T-cell (primary cell): ENCODE measurements around the gene B4GAT1. TPM values are rescaled to one million over a fixed set of nuclear protein-coding genes. Genes with fewer than 3 reads are reported as not detected.
"Not testable (repeated sequence)": the region's sequence is repeated elsewhere in the genome, so short reads cannot be mapped to it uniquely, and the experiment has no call there.

Experiments used
- ATAC-seq, 4 experiments: fragments of 200-7000 bp in 3 of 4; fragments of 150-1000 bp in 1 of 4; cut with Tn5 transposase; replicated peaks in 1 of 4; 1 replicate in 3 of 4; 2 replicates in 1 of 4; pipeline ENCODE4 v1.10.0; 2021; ENCODE audit warnings: moderate library complexity in 3 of 4, mild to moderate bottlenecking in 2 of 4, moderate number of reproducible peaks in 1 of 4
- CTCF ChIA-PET, 2 donors: fragments of 300-600 bp; sonication (Branson Sonifier 250); formaldehyde crosslinking; loops; one replicate each; lab custom pipeline; 2022; ENCODE audit warnings: antibody characterized with exemption in 2 of 2; lab: Charles Lee
- POLR2A ChIA-PET, 2 donors: fragments of 300-600 bp; sonication (Branson Sonifier 250); formaldehyde crosslinking; loops; one replicate each; lab custom pipeline; 2022; ENCODE audit warnings: antibody characterized with exemption in 2 of 2; lab: Charles Lee
- DNase-seq, 35 experiments: peaks; one replicate each; pipeline versions ENCODE4 v3.0.0 to v3.0.0-alpha.2; 2013 to 2023
- H3K27ac ChIP-seq: one replicate; pipeline ENCODE4 v1.5.1; 2013; ENCODE audit warnings: low read length
- H3K27me3 ChIP-seq, 2 experiments: replicated peaks in 1 of 2; 1 replicate in 1 of 2; 2 replicates in 1 of 2; pipeline versions ENCODE4 v1.6.1 to v1.7.0; 2013; ENCODE audit warnings: low read length in 1 of 2, mixed read lengths in 1 of 2; ENCODE audit not compliant: control insufficient read depth in 2 of 2, insufficient read depth in 2 of 2; ENCODE audit errors: extremely low read depth in 1 of 2
- H3K36me3 ChIP-seq, 2 donors: 1 replicate in 1 of 2; 2 replicates in 1 of 2; pipeline versions ENCODE4 v1.6.1 to v1.7.0; 2013; ENCODE audit warnings: low read length in 1 of 2; ENCODE audit not compliant: control insufficient read depth in 2 of 2, insufficient read depth in 1 of 2; ENCODE audit errors: extremely low read depth in 1 of 2
- H3K4me1 ChIP-seq, 2 experiments: 1 replicate in 1 of 2; 2 replicates in 1 of 2; pipeline versions ENCODE4 v1.6.1 to v1.7.0; 2013; ENCODE audit warnings: low read length in 2 of 2, mixed read lengths in 1 of 2; ENCODE audit not compliant: insufficient read depth in 2 of 2, control insufficient read depth in 1 of 2; ENCODE audit errors: extremely low read depth in 1 of 2
- H3K4me3 ChIP-seq, 2 donors: 1 replicate in 1 of 2; 2 replicates in 1 of 2; pipeline versions ENCODE4 v1.5.1 to v1.7.0; 2013; ENCODE audit warnings: mild to moderate bottlenecking in 2 of 2, low read length in 1 of 2, moderate library complexity in 1 of 2; ENCODE audit not compliant: control insufficient read depth in 1 of 2; ENCODE audit errors: extremely low read depth in 1 of 2
- H3K9me3 ChIP-seq: 2 replicates; pipeline ENCODE4 v1.7.0; 2013
- H3K27ac Mint-ChIP-seq, 2 donors: one replicate each; pipeline ENCODE4 v1.8.0; 2020 to 2021; ENCODE audit warnings: mild to moderate bottlenecking in 2 of 2, mixed read lengths in 2 of 2
- H3K27me3 Mint-ChIP-seq, 2 donors: one replicate each; pipeline ENCODE4 v1.8.0; 2021 to 2022; ENCODE audit warnings: mixed read lengths in 2 of 2
- H3K36me3 Mint-ChIP-seq: one replicate; pipeline ENCODE4 v1.8.0; 2021; ENCODE audit warnings: mixed read lengths
- H3K4me1 Mint-ChIP-seq, 3 donors: one replicate each; pipeline ENCODE4 v1.8.0; 2020 to 2022; ENCODE audit warnings: mixed read lengths in 3 of 3, mild to moderate bottlenecking in 1 of 3
- H3K4me3 Mint-ChIP-seq, 3 donors: one replicate each; pipeline ENCODE4 v1.8.0; 2020 to 2022; ENCODE audit warnings: mild to moderate bottlenecking in 3 of 3, mixed read lengths in 3 of 3, moderate library complexity in 3 of 3
- H3K9me3 Mint-ChIP-seq, 3 donors: one replicate each; pipeline ENCODE4 v1.8.0; 2020 to 2022; ENCODE audit warnings: mixed read lengths in 3 of 3
- WGBS: methylation state at CpG from one replicate; pipeline ENCODE4 v1.1.5; 2013; ENCODE audit warnings: missing lambda C conversion rate; ENCODE audit not compliant: insufficient coverage; 5-methylcytosine and 5-hydroxymethylcytosine counted together
- total RNA-seq, 35 experiments: library from RNA in 6 of 35; stranded (reverse) in 6 of 35; fragments of 120-200 nt in 1 of 35; gene quantifications; one replicate each; pipeline versions ENCODE4 v1.2.1 to v1.2.4 and lab custom pipeline; 2013 to 2026

B4GAT1 gene
- total RNA-seq, 5 donors from 2014 or later (not counting 1 experiment from before 2014, with no cell fraction given): 4.0 to 9.2 (median 7.9) TPM

GRCh38 chr11:66320748-66321147 is 26.7 kb downstream of the B4GAT1 start:
- not testable (repeated sequence) for H3K4me3 Mint-ChIP-seq, H3K27me3 ChIP-seq
- peaks cover 55 to 68% (median 55%) of the 10 kb centered on the region in 3 donors for H3K4me1 Mint-ChIP-seq

GRCh38 chr11:66320289-66320688 is 27.1 kb downstream of the B4GAT1 start:
- WGBS: no CpG with 5 or more reads among the region's 2 CpGs
- H3K27ac ChIP-seq, CTCF ChIA-PET, H3K27me3 ChIP-seq, ATAC-seq, H3K27me3 Mint-ChIP-seq, H3K4me3 ChIP-seq, H3K9me3 ChIP-seq, H3K36me3 Mint-ChIP-seq, POLR2A ChIA-PET, H3K9me3 Mint-ChIP-seq, DNase-seq, H3K36me3 ChIP-seq: not testable (repeated sequence)
- Mint-ChIP-seq H3K4me3 (peak overlapping the region in 1 of 3 donors; percentile 80), H3K27ac (peak overlapping the region; percentile 60 to 81), H3K4me1 (peaks cover 55 to 68% (median 56%) of the 10 kb centered on the region in 3 donors)
- H3K4me1 ChIP-seq: peaks cover 26 to 66% of the 10 kb centered on the region in 2 experiments

More at GRCh38 chr11:66320748-66321147, 26.7 kb downstream of the B4GAT1 start:
- WGBS: no CpG with 5 or more reads among the region's 6 CpGs
- ATAC-seq, H3K36me3 ChIP-seq, H3K27me3 Mint-ChIP-seq, H3K4me3 ChIP-seq, H3K9me3 ChIP-seq, DNase-seq, H3K9me3 Mint-ChIP-seq, H3K27ac ChIP-seq, POLR2A ChIA-PET, H3K36me3 Mint-ChIP-seq, CTCF ChIA-PET: not testable (repeated sequence)
- peak overlapping the region in 1 of 2 donors; percentile 28 for H3K27ac Mint-ChIP-seq
- H3K4me1 ChIP-seq: peaks cover 31 to 67% of the 10 kb centered on the region in 2 experiments

DNA sequence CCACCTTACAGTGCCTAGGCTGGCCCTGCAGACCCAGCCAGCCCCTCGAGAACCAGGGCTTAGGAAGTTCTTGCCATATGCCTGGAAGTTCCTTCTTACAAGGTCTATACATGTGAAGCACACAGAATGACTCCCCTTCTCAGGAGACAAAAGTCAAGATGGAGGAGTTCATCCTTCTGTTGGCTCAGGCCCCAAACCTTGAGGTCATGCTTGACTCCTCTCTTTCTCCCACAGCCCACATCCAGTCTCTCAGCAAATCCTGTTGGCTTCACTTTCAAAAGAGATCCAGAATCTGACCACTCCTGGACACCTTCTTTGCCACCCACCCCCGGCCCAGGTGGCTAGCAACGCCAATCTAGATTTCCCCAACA is 28.8 kb downstream of the B4GAT1 start:
- Histone ChIP-seq H3K36me3 (no peaks in the 10 kb centered on the region), H3K27me3 (peaks cover 0 to 14% of the 10 kb centered on the region in 2 experiments), H3K4me3 (peak overlapping the region; percentile 4 to 44), H3K27ac (peak overlapping the region; percentile 94), H3K9me3 (no peaks in the 10 kb centered on the region), H3K4me1 (peaks cover 32 to 73% of the 10 kb centered on the region in 2 experiments)
- ChIA-PET POLR2A (interaction anchor here in 1 of 2 donors (1.9 kb wide), 1 partner anchor 26 kb away, joined by 4 read pairs; no protein-coding TSS in a partner anchor), CTCF (interaction anchor here in 1 of 2 donors (0.6 kb wide), 1 partner anchor 341 kb away, joined by 3 read pairs; no protein-coding TSS in a partner anchor)
- Mint-ChIP-seq H3K36me3 (no peaks in the 10 kb centered on the region), H3K9me3 (peaks cover 0 to 4% (median 0%) of the 10 kb centered on the region in 3 donors), H3K4me1 (peaks cover 62 to 78% (median 65%) of the 10 kb centered on the region in 3 donors), H3K27me3 (peaks cover 0 to 2% of the 10 kb centered on the region in 2 donors), H3K4me3 (peak overlapping the region in 2 of 3 donors; percentile 68 to 80), H3K27ac (peak overlapping the region; percentile 93 to 97)
- DNase-seq (no peak), ATAC-seq (no peak)
- 22% methylated on average over 1 of the region's 3 CpGs for WGBS

GRCh38 chr11:66317723-66318599 is 29.5 kb downstream of the B4GAT1 start:
- CTCF ChIA-PET: interaction anchor here (0.6 to 0.8 kb wide), 3 partner anchors 27 to 342 kb away, joined by 3 to 9 read pairs (median 3); partner anchors contain the start of gene BRMS1 (in 1 of the 2)
- Mint-ChIP-seq H3K4me3 (peak overlapping the region; percentile 67 to 80 (median 68)), H3K27ac (peak overlapping the region; percentile 93 to 97), H3K27me3 (peaks cover 0 to 2% of the 10 kb centered on the region in 2 donors), H3K9me3 (peaks cover 0 to 4% (median 0%) of the 10 kb centered on the region in 3 donors), H3K36me3 (no peaks in the 10 kb centered on the region), H3K4me1 (peaks cover 64 to 73% (median 64%) of the 10 kb centered on the region in 3 donors)
- Histone ChIP-seq H3K4me3 (peak overlapping the region; percentile 26 to 44), H3K27me3 (peaks cover 0 to 14% of the 10 kb centered on the region in 2 experiments), H3K4me1 (peaks cover 32 to 78% of the 10 kb centered on the region in 2 experiments), H3K27ac (peak overlapping the region; percentile 94), H3K36me3 (no peaks in the 10 kb centered on the region), H3K9me3 (no peaks in the 10 kb centered on the region)
- 27% methylated on average over 11 of the region's 16 CpGs for WGBS
- ATAC-seq: peak; percentile 80 to 88 (median 81)
- peak; percentile 52 to 97 (median 90) for DNase-seq
- POLR2A ChIA-PET: interaction anchor here (0.5 to 1.9 kb wide), 3 partner anchors 26 to 105 kb away, joined by 4 to 11 read pairs (median 7); no protein-coding TSS in a partner anchor

DNA sequence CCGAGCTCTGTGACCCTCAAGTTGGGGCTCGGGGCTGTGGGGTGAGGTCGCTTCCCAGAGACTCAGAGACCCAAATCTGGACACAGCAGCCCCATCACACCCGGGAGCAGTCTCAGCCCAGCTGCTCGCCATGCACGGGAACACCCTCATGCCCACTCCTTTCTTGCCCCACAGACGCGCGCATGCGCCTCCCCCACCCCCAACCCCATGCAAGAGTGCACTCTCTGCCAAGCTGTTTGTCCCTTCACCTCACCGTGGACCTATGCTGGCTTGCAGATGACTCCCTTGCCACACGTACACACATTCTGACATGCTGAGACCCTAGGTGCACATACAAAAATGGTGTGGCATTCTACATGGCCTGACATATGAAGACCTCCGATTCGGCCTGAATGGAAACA is 30.1 kb downstream of the B4GAT1 start:
- 28% methylated on average over 14 of the region's 14 CpGs for WGBS
- Histone ChIP-seq H3K27me3 (peaks cover 0 to 14% of the 10 kb centered on the region in 2 experiments), H3K36me3 (no peaks in the 10 kb centered on the region), H3K4me3 (peak overlapping the region; percentile 26 to 42), H3K27ac (peak overlapping the region; percentile 94), H3K4me1 (peaks cover 32 to 78% of the 10 kb centered on the region in 2 experiments), H3K9me3 (no peaks in the 10 kb centered on the region)
- H3K27ac Mint-ChIP-seq: peak overlapping the region; percentile 93 to 97
- DNase-seq: peak in 34 of 35 experiments; percentile 24 to 73 (median 51)
- ChIA-PET CTCF (interaction anchor here (0.6 to 0.8 kb wide), 2 partner anchors 28 to 53 kb away, joined by 3 to 9 read pairs; partner anchors contain the start of gene BRMS1 (in 1 of the 2)), POLR2A (interaction anchor here (0.6 to 1.9 kb wide), 3 partner anchors 27 to 106 kb away, joined by 4 to 7 read pairs (median 4); partner anchors contain the start of gene YIF1A (in 1 of the 2))
- H3K9me3 Mint-ChIP-seq: peaks cover 0 to 4% (median 0%) of the 10 kb centered on the region in 3 donors
- peaks cover 61 to 66% (median 64%) of the 10 kb centered on the region in 3 donors for H3K4me1 Mint-ChIP-seq
- H3K4me3 Mint-ChIP-seq: peak overlapping the region; percentile 67 to 80 (median 68)
- H3K27me3 Mint-ChIP-seq: peaks cover 0 to 2% of the 10 kb centered on the region in 2 donors
- H3K36me3 Mint-ChIP-seq: no peaks in the 10 kb centered on the region
- peak in 3 of 4 experiments; percentile 8 to 16 (median 12) for ATAC-seq

DNA sequence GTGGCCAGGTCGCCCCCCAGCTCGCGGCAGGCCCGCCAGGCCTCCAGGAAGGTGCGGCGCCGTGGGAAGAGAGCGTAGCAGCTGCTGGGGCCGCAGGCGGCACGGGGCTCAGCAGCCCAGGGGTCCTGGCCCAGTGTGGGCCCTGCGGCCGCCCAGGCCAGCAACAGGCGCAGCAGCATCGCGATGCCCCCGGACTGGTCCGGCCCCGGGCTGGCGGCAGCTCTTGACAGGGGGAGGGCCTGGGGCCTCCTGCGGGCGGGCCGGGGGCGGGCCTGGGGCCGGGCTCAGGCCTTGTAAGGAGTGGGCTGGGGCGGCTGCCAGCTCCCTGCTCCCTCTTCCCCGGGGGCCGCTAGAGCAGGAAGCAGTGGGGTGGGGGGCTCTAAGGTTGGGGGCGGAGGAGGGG is 30.6 kb downstream of the B4GAT1 start, which contains the start of gene CD248:
CD248 (minus strand) TSS at position 196 of the 403 bp plus-strand sequence; CDS start at position 179, 17 bp downstream.
- no peaks in the 10 kb centered on the region for H3K9me3 ChIP-seq
- H3K27ac Mint-ChIP-seq: peak within 1 kb of the TSS; percentile 93 to 99
- H3K9me3 Mint-ChIP-seq: peaks cover 0 to 4% (median 0%) of the 10 kb centered on the region in 3 donors
- peaks cover 0 to 2% of the 10 kb centered on the region in 2 donors for H3K27me3 Mint-ChIP-seq
- H3K36me3 Mint-ChIP-seq: no peaks in the 10 kb centered on the region
- peak within 1 kb of the TSS; percentile 42 to 71 for H3K4me3 ChIP-seq
- POLR2A ChIA-PET: interaction anchor here in 1 of 2 donors (1.0 to 1.9 kb wide), 2 partner anchors 27 to 28 kb away, joined by 4 read pairs; partner anchors contain the start of gene YIF1A
- WGBS: 37% methylated on average over 23 of the region's 29 CpGs
- H3K36me3 ChIP-seq: no peaks in the 10 kb centered on the region
- DNase-seq (peak in 4 of 35 experiments; percentile 11 to 40 (median 34)), ATAC-seq (no peak)
- CTCF ChIA-PET: no interaction called here
- H3K4me1 Mint-ChIP-seq: peaks cover 59 to 64% (median 62%) of the 10 kb centered on the region in 3 donors
- H3K4me3 Mint-ChIP-seq: peak within 1 kb of the TSS; percentile 67 to 80 (median 72)
- H3K27me3 ChIP-seq: peaks cover 0 to 14% of the 10 kb centered on the region in 2 experiments
- peaks cover 30 to 76% of the 10 kb centered on the region in 2 experiments for H3K4me1 ChIP-seq
- H3K27ac ChIP-seq: peak within 1 kb of the TSS; percentile 94
